Stromal cell of bone marrow (primary cell): ENCODE results near the gene COL4A6.
A peak's percentile ranks its signal among the peaks of the same experiment; 100 is the strongest.
"Not testable (repeated sequence)": the region's sequence is repeated elsewhere in the genome, so short reads cannot be mapped to it uniquely, and the experiment has no call there.

Experiments used
- DNase-seq: peaks from one replicate; pipeline ENCODE4 v3.0.0-alpha.2; 2012; ENCODE audit warnings: low read depth

The COL4A6 gene

GRCh38 chrX:108399418-108400165, 38.6 kb downstream of the COL4A6 start:
- DNase-seq, result peak; percentile 5

- DNase-seq, result peak; percentile 6
These were observed 40.4 kb downstream of the COL4A6 start for GRCh38 chrX:108397627-108398391.

- DNase-seq, result no peak
These were observed 41.2 kb downstream of the COL4A6 start for GRCh38 chrX:108396986-108397385.

- no peak for DNase-seq
These were observed 41.9 kb downstream of the COL4A6 start for GRCh38 chrX:108396188-108396891.

- not testable (repeated sequence) for DNase-seq
These were observed 47.1 kb downstream of the COL4A6 start for GRCh38 chrX:108390976-108391717.

- no peak for DNase-seq
These were observed 53.4 kb downstream of the COL4A6 start for GRCh38 chrX:108384783-108385182.

GRCh38 chrX:108380222-108380621, 58.0 kb downstream of the COL4A6 start:
- DNase-seq, result no peak

- DNase-seq, result not testable (repeated sequence)
These were observed 61.4 kb downstream of the COL4A6 start for GRCh38 chrX:108376821-108377220.

GRCh38 chrX:108375591-108375990, 62.6 kb downstream of the COL4A6 start:
- DNase-seq, result not testable (repeated sequence)

GRCh38 chrX:108366644-108367406, 71.4 kb downstream of the COL4A6 start:
- DNase-seq, result no peak

- no peak for DNase-seq
These were observed 76.2 kb downstream of the COL4A6 start for GRCh38 chrX:108362026-108362425.

- DNase-seq, result no peak
These were observed 76.9 kb downstream of the COL4A6 start for GRCh38 chrX:108361316-108361715.

- no peak for DNase-seq
These were observed 78.2 kb downstream of the COL4A6 start for GRCh38 chrX:108359806-108360602.

GRCh38 chrX:108353452-108353851, 84.8 kb downstream of the COL4A6 start:
- no peak for DNase-seq

- DNase-seq, result no peak
These were observed 89.0 kb downstream of the COL4A6 start for GRCh38 chrX:108349210-108349609.

- DNase-seq, result no peak
These were observed 89.7 kb downstream of the COL4A6 start for GRCh38 chrX:108348525-108348924.

- no peak for DNase-seq
These were observed 90.4 kb downstream of the COL4A6 start for GRCh38 chrX:108347800-108348199.

- no peak for DNase-seq
These were observed 94.0 kb downstream of the COL4A6 start for GRCh38 chrX:108344216-108344615.

GRCh38 chrX:108341947-108342346, 96.3 kb downstream of the COL4A6 start:
- DNase-seq, result no peak

GRCh38 chrX:108332281-108332680, 105.9 kb downstream of the COL4A6 start:
- no peak for DNase-seq
